ENCODE data around the gene TMEM217.

The TMEM217 gene

DNA sequence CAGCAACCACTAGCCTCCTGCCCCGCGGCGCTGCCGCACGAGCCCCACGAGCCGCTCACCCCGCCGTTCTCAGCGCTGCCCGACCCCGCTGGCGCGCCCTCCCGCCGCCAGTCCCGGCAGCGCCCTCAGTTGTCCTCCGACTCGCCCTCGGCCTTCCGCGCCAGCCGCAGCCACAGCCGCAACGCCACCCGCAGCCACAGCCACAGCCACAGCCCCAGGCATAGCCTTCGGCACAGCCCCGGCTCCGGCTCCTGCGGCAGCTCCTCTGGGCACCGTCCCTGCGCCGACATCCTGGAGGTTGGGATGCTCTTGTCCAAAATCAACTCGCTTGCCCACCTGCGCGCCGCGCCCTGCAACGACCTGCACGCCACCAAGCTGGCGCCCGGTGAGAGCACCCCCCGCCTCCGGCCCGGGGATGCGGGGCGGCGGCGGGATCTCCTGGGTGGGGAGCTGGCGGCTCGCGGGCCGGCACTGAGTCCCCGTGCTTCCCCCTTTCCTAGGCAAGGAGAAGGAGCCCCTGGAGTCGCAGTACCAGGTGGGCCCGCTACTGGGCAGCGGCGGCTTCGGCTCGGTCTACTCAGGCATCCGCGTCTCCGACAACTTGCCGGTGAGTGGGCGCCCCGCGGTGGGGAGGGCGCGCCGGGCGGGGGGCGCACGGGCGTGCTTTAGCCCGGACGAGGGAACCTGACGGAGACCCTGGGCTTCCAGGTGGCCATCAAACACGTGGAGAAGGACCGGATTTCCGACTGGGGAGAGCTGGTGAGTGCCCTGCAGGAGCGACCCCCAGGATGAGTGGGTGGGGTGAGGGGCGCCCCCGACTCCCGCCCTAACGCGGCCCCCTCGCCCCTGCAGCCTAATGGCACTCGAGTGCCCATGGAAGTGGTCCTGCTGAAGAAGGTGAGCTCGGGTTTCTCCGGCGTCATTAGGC, 87.4 kb downstream of the TMEM217 start:
- peak; percentile 55 for DNase-seq (ENCODE audit: low spot score)
- FAIRE-seq: peak; percentile 13

DNA sequence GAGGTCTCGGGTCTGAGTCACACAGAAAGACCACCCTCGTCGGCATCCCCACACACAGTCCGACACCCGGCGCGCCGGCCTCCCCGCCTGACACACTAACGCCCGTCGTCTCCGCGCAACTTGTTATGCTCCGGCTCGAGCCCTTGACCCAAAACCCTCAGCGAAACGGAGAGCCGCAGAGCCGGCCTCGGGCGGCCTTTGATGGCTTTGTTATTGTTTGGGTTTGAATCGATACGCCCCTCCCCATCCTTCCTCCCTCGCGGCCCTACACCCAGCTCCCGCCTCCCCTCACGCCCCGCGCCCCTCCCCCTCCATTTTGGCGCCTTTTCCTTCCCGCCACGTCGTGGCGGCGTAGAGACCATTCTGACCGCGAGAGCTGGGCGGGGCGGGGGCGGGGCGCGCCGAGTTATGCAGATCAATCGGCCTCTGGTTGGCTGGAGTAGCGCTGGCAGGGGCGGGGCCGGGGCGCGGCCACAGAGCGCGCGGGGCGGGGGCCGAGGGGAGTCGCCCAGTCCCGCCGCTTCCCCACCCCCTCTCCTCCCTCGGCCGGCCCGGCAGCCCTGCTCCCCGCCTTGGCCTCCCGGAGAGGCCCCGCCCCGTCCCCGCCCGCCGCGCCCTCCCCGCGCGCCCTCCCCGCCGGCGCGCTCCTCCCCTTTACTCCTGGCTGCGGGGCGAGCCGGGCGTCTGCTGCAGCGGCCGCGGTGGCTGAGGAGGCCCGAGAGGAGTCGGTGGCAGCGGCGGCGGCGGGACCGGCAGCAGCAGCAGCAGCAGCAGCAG, 88.3 kb downstream of the TMEM217 start, which contains the start of gene PIM1:
TSS of gene PIM1 (plus strand) at position 657 of the 777 bp plus-strand sequence. CDS start 424 bp downstream, outside the sequence.
- FAIRE-seq: peak; percentile 92

DNA sequence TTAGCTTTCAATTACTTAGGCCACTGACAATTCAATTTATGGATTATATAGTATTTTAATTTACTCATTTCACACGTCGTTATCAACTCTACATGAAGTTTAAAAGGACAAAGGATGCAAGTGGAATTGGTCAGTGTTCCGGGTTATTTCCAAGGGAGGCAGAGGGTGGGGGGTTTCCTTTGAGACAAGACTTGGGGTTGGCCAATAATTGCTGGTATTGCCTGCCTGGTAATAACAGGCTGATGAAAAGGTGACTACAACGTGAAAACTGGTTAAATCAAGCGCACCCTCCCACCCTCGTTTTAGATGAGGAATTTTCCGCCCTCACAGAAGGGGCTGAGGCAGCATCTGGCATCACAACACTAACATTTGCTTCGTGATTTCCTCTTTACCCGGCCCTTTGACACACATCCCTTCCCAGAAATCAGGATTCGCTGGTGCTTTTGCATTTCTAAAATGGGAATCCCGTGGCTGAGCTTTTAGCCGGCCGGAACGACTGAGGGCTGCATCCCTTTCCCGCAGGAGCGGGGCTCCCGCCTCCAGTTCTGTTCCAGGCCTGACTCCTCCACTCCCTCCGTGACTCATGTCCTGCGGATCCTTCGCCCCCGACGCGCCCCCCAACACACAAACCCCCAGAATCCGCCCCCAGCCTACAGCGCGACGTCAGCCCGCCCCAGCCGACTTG, 89.0 kb downstream of the TMEM217 start:
- FAIRE-seq: no peak
- peak; percentile 81 for DNase-seq (ENCODE audit: low spot score)

More for the DNA sequence above, 88.3 kb downstream of the TMEM217 start, which contains the start of gene PIM1:
- DNase-seq (ENCODE audit: low spot score): peak; percentile 99

DNA sequence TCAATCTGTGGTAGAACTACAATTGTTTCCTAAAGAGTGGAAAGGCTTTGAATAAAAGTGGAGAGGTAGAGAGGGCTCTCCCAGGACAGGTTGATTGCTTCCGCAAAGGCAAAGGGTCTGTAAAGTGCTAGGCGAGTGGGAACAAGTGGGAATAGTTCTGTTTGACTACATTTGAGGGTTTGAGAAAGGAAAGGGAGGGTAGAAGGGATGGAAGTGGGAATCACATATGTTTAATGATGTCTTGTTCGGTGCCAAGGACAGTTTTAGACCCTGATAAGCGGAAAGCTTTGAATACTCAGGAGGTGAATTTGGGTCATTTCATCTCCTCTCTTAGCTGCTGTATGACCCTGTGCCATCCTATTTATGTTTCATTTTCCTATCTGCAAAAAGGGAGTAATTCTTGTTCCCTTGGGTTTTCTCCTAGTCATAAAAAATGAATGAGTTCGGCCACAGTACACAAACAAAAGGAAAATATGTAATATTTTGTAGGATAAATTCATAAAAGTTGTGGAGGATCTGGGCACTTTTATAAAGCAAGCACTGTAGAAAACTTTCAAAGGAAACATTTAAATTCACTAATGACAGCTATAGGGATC, 89.7 kb downstream of the TMEM217 start:
- FAIRE-seq: no peak
- DNase-seq (ENCODE audit: low spot score): no peak

DNA sequence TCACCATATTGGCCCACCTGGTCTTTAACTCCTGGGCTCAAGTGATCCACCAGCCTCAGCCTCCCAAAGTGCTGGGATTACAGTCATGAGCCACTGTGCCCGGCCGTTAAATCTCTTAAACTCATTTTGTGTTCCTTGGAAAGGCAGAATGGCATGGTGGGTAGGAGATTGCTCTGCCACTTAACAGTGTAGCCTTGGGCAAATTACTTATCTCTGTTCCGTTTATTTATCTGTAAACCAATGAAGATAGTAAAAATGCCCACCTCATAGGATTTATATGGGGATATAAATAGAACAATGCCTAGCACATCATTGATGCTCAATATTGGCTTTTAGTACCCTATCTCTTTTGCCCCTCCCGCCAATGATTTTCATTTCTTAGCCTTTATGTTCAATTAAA, 95.2 kb downstream of the TMEM217 start:
- no peak for FAIRE-seq
- no peak for DNase-seq (ENCODE audit: low spot score)

Data from urothelium cell line (cell line).